ENCODE data around the gene NTRK3. TPM values are rescaled to one million over a fixed set of nuclear protein-coding genes. Genes with fewer than 3 reads are reported as not detected.

Gene NTRK3
- total and polyA plus RNA-seq, 9 donors: 1.8 to 7.9 (median 3.2) TPM

Other genes starting within 250 kb of the NTRK3 start
- gene MRPL46, start 210.6 kb upstream of the NTRK3 start, total RNA-seq: 25.3 TPM
- 10 to 100 TPM; 22.0 to 27.2 (median 23.1) TPM for gene MRPL46, start 210.6 kb upstream of the NTRK3 start, polyA plus RNA-seq (ENCODE audit: insufficient read depth in 1 of 8, insufficient read length in 8 of 8, low replicate concordance in 1 of 8)
- 48.5 TPM for gene MRPS11, start 211.0 kb upstream of the NTRK3 start, total RNA-seq
- gene MRPS11, start 211.0 kb upstream of the NTRK3 start, polyA plus RNA-seq (ENCODE audit: insufficient read depth in 1 of 8, insufficient read length in 8 of 8, low replicate concordance in 1 of 8): 10 to 100 TPM; 46.2 to 52.9 (median 49.4) TPM